Caco-2 (cell line): ENCODE data around the gene HTR2C. TPM values are rescaled to one million over a fixed set of nuclear protein-coding genes. Genes with fewer than 3 reads are reported as not detected.

Source experiments
- BruUV-seq: library from RNA; stranded (reverse); fragments of 400-500 nt; replicated peaks from 2 replicates; lab custom pipeline; 2021; lab: Mats Ljungman, UMichigan
- CTCF ChIA-PET: fragments of 300-600 bp; sonication (Branson Sonifier 250); formaldehyde crosslinking; loops from one replicate; lab custom pipeline; 2022; ENCODE audit warnings: antibody characterized with exemption; lab: Charles Lee
- POLR2A ChIA-PET: fragments of 300-600 bp; sonication (Branson Sonifier 250); formaldehyde crosslinking; loops from one replicate; lab custom pipeline; 2022; ENCODE audit warnings: antibody characterized with exemption; lab: Charles Lee
- DNase-seq, 2 experiments: peaks; one replicate each; pipeline versions ENCODE4 v3.0.0 to v3.0.0-alpha.2; 2020 to 2022
- H3K27me3 ChIP-seq: replicated peaks from 2 replicates; pipeline ENCODE4 v1.6.0; 2011; ENCODE audit warnings: low read length; ENCODE audit not compliant: control insufficient read depth, insufficient read depth
- H3K36me3 ChIP-seq: 2 replicates; pipeline ENCODE4 v1.5.1; 2011; ENCODE audit warnings: low read length; ENCODE audit not compliant: control insufficient read depth, insufficient read depth
- H3K4me1 ChIP-seq: fragments of 250-450 bp; sonication (Bioruptor Pico); 2 replicates; pipeline ENCODE4 v1.5.1; 2020; ENCODE audit warnings: mild to moderate bottlenecking
- H3K4me3 ChIP-seq: 2 replicates; pipeline ENCODE4 v1.5.1; 2011; ENCODE audit warnings: low read depth, mild to moderate bottlenecking, control low read depth, low read length
- H3K9me3 ChIP-seq: fragments of 250-450 bp; sonication (Bioruptor Pico); 2 replicates; pipeline ENCODE4 v1.5.1; 2020; ENCODE audit warnings: mild to moderate bottlenecking, moderate library complexity
- H3K27ac Mint-ChIP-seq: one replicate; pipeline ENCODE4 v1.8.0; 2022; ENCODE audit warnings: mixed read lengths; ENCODE audit not compliant: unreplicated experiment
- H3K27me3 Mint-ChIP-seq: one replicate; pipeline ENCODE4 v1.8.0; 2022; ENCODE audit warnings: mixed read lengths; ENCODE audit not compliant: insufficient read depth, unreplicated experiment
- H3K36me3 Mint-ChIP-seq: one replicate; pipeline ENCODE4 v1.8.0; 2022; ENCODE audit warnings: mild to moderate bottlenecking, mixed read lengths; ENCODE audit not compliant: insufficient read depth, unreplicated experiment
- H3K4me1 Mint-ChIP-seq: one replicate; pipeline ENCODE4 v1.8.0; 2022; ENCODE audit warnings: low read depth, mixed read lengths; ENCODE audit not compliant: unreplicated experiment
- H3K4me3 Mint-ChIP-seq: one replicate; pipeline ENCODE4 v1.8.0; 2022; ENCODE audit warnings: mild to moderate bottlenecking, moderate library complexity, mixed read lengths; ENCODE audit not compliant: unreplicated experiment
- H3K9me3 Mint-ChIP-seq: one replicate; pipeline ENCODE4 v1.8.0; 2022; ENCODE audit warnings: mixed read lengths; ENCODE audit not compliant: unreplicated experiment
- intact Hi-C: fragments of 100-400 bp; cut with micrococcal nuclease; formaldehyde crosslinking; loops from one replicate; pipeline ENCODE4 v1.10.0; 2022; ENCODE audit not compliant: unreplicated experiment
- microRNA-seq: library from miRNA; unstranded; fragments of <30 nt; microRNA quantifications from one replicate; pipeline ENCODE4 v1.2.0, GENCODE V29; 2022
- total RNA-seq: library from RNA; stranded (reverse); gene quantifications from 2 replicates; pipeline ENCODE4 v1.2.3, GENCODE V29; 2022
- TF ChIP-seq, protein P1 (sequence below), 2 experiments: fragments of 200-600 bp in 1 of 2; IDR thresholded peaks; 1 replicate in 1 of 2; 2 replicates in 1 of 2; pipeline versions ENCODE4 v1.5.1 to v1.8.0; 2011 to 2022; ENCODE audit warnings: antibody characterized with exemption in 1 of 2, control low read depth in 1 of 2, inconsistent platforms in 1 of 2, low read depth in 1 of 2, low read length in 1 of 2, mild to moderate bottlenecking in 1 of 2, moderate library complexity in 1 of 2; ENCODE audit not compliant: insufficient read depth in 1 of 2, severe bottlenecking in 1 of 2, unreplicated experiment in 1 of 2

HTR2C gene
- total RNA-seq, 1 experiment from 2014 or later: not detected

DNA sequence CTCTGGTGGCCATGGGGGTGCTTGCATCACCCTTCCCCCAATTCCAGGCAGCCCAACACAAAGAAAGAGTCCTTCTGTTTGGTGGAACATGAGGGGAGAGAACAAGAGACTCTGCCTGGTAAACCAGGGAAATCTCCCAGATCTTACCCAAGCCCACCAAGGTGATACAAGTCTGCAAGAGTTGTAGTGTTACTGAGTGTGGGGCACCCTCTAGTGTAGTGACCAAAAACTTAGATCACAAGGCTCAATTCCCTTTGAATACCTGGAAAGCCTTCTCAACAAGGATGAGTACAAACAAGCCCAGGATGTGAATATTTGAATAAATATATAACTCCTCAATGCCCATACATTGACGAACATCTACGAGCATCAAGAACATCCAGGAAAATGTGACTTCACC, 368.8 kb downstream of the HTR2C start:
- H3K4me3 Mint-ChIP-seq: no peak overlapping the region
- intact Hi-C loops: loop anchor here (10.0 kb wide), 1 partner anchor 238 kb away; no protein-coding TSS in a partner anchor
- no peaks in the 10 kb centered on the region for H3K4me1 Mint-ChIP-seq

More for the DNA sequence above, 368.8 kb downstream of the HTR2C start:
- Mint-ChIP-seq H3K36me3 (no peaks in the 10 kb centered on the region), H3K27ac (no peak overlapping the region), H3K9me3 (peaks cover 7% of the 10 kb centered on the region), H3K27me3 (no peaks in the 10 kb centered on the region)
- ChIA-PET CTCF (no interaction called here), POLR2A (no interaction called here)
- no TSS peak for BruUV-seq
- Histone ChIP-seq H3K9me3 (no peaks in the 10 kb centered on the region), H3K36me3 (no peaks in the 10 kb centered on the region), H3K27me3 (no peaks in the 10 kb centered on the region), H3K4me3 (no peak overlapping the region), H3K4me1 (no peaks in the 10 kb centered on the region)
- TF ChIP-seq, protein P1, sequence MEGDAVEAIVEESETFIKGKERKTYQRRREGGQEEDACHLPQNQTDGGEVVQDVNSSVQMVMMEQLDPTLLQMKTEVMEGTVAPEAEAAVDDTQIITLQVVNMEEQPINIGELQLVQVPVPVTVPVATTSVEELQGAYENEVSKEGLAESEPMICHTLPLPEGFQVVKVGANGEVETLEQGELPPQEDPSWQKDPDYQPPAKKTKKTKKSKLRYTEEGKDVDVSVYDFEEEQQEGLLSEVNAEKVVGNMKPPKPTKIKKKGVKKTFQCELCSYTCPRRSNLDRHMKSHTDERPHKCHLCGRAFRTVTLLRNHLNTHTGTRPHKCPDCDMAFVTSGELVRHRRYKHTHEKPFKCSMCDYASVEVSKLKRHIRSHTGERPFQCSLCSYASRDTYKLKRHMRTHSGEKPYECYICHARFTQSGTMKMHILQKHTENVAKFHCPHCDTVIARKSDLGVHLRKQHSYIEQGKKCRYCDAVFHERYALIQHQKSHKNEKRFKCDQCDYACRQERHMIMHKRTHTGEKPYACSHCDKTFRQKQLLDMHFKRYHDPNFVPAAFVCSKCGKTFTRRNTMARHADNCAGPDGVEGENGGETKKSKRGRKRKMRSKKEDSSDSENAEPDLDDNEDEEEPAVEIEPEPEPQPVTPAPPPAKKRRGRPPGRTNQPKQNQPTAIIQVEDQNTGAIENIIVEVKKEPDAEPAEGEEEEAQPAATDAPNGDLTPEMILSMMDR (IDR thresholded peaks at IDR 0.05; ENCODE audit: insufficient read depth in 1 of 2, low read depth in 1 of 2, low read length in 1 of 2, severe bottlenecking in 1 of 2, unreplicated experiment in 1 of 2): no peak
- DNase-seq: no peak

Small RNAs within 50 kb of the gene (microRNA-seq; reads per million reads assigned to microRNA genes)
- gene MIR1264 (not detected), gene MIR1298 (not detected), gene MIR1911 (not detected), gene MIR1912 (not detected), gene MIR448 (not detected), gene MIR764 (not detected)
